Measurements from ENCODE around the gene CAMKMT.

The CAMKMT gene

GRCh38 chr2:44772131-44772530 lies 410.4 kb downstream of the CAMKMT start:
- no peak for DNase-seq (ENCODE audit: low read depth)

GRCh38 chr2:44772669-44773378 lies 411.1 kb downstream of the CAMKMT start:
- no peak for DNase-seq (ENCODE audit: low read depth)

GRCh38 chr2:44774826-44775492 lies 413.2 kb downstream of the CAMKMT start:
- DNase-seq (ENCODE audit: low read depth): no peak

DNA sequence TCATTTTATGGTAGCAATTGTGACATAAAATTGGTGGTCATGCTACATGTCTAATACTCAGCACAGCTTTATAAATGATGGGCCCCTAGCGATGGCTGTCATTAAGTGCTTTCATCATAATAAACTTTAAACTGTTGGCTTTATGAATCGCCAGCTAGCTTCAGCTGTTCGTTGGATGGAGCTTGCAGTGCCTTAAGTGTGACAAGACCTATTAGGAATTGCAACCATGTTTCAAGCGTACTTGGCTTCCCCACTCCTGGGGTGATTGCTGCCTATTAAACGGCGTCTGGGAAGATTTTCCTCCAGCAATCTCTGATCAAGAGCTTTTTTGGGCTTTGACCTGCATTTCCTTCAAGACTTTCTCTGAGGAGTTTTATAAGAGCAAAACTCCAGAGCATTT lies 415.3 kb downstream of the CAMKMT start:
- no peak for DNase-seq (ENCODE audit: low read depth)

GRCh38 chr2:44777537-44777936 lies 415.8 kb downstream of the CAMKMT start:
- no peak for DNase-seq (ENCODE audit: low read depth)

DNA sequence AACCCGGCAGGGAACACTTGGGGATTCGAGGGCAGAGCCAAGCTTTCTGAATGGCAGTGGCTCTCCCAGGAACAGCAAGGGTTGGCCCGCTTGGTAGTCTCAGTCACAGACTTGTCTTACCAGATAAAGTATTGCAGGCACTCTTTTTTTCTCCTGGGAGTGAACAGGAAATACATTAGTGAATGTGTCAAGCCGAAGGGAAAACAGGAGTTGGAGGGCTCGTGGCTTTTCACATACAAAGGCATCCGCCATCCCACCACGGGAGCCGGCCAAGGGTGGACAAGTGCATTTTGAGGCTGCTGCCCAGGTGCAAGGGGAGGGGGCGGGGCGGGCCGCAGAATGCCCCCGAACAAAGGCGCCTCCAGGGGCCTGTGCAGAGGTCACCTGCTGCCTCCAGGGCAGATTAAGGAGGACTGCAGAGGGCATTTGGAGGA lies 416.5 kb downstream of the CAMKMT start:
- DNase-seq (ENCODE audit: low read depth): no peak

GRCh38 chr2:44778671-44779476 lies 417.1 kb downstream of the CAMKMT start:
- no peak for DNase-seq (ENCODE audit: low read depth)

DNA sequence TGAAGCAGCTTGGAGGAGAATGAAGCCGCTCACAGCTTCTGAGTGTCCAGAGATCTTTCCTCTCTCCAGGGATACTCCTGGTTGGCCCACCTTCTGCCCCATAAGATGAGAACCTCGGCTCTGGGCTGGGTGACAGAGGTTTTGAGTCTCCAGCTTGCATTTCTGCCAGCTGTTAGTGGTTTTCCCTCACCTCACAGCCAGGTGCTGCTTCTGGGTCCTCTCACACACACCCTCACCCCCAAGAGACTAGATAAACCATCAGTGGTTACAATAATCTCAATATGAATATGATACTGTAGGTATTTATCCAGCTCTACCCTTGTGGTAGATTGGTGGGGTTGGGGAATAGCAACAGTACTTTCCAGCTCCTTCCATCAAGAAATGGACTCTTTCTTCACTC lies 418.0 kb downstream of the CAMKMT start:
- no peak for DNase-seq (ENCODE audit: low read depth)

- no peak for DNase-seq (ENCODE audit: low read depth)
Observed at GRCh38 chr2:44780406-44780805, 418.7 kb downstream of the CAMKMT start.

- no peak for DNase-seq (ENCODE audit: low read depth)
Observed at GRCh38 chr2:44785433-44785832, 423.7 kb downstream of the CAMKMT start.

- no peak for DNase-seq (ENCODE audit: low read depth)
Observed at GRCh38 chr2:44786045-44786816, 424.5 kb downstream of the CAMKMT start.

- no peak for DNase-seq (ENCODE audit: low read depth)
Observed at GRCh38 chr2:44786817-44787214, 425.1 kb downstream of the CAMKMT start.

- DNase-seq (ENCODE audit: low read depth): no peak
Observed at GRCh38 chr2:44787663-44788062, 425.9 kb downstream of the CAMKMT start.

DNA sequence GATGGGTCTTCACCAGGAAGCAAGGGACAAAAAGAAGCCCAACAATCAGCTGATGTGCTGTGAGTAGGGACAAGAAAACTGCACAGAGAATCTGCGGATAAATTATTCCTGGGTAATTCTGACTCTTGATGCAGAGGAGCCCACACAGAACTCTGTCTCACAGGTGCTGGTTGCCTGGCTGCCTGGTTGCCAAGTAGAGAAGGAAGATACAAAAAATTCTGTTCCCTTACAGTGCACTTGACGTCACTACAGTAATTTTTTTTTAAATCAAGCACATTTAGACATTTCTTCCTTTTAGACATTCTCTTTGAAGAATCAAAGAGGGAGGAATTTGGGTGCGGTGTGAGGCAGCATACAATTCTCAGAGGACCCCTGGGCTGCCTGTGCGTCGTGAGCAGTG lies 427.7 kb downstream of the CAMKMT start:
- DNase-seq (ENCODE audit: low read depth): no peak

GRCh38 chr2:44789971-44790721 lies 428.4 kb downstream of the CAMKMT start:
- DNase-seq (ENCODE audit: low read depth): no peak

DNA sequence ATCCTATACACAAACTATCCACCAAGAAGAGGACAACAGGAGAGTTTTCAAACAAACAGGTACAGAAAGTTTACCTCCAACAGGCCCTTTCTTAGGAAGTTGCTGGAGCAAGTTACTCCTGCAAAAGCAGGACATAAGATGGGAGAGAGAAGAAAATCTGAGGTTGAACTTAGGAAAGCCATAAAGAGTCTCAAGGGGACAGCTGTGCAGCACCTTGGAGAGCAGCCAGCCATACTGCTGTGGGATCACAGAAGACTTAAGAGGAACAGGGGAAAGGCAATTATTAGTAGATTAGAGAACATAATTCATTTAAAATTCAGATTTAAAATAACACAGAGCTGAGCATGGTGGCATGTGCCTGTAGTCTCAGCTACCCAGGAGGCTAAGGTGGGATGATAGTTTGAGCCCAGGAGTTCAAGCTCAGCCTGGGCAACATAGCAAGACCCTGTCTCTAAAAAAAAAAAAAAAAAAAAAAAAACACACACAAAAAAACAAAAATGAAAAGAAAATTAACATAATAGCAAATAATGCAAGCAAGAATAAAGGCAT lies 431.6 kb downstream of the CAMKMT start:
- DNase-seq (ENCODE audit: low read depth): no peak

GRCh38 chr2:44796771-44797170 lies 435.0 kb downstream of the CAMKMT start:
- DNase-seq (ENCODE audit: low read depth): no peak

GRCh38 chr2:44798139-44798659 lies 436.5 kb downstream of the CAMKMT start:
- DNase-seq (ENCODE audit: low read depth): no peak

DNA sequence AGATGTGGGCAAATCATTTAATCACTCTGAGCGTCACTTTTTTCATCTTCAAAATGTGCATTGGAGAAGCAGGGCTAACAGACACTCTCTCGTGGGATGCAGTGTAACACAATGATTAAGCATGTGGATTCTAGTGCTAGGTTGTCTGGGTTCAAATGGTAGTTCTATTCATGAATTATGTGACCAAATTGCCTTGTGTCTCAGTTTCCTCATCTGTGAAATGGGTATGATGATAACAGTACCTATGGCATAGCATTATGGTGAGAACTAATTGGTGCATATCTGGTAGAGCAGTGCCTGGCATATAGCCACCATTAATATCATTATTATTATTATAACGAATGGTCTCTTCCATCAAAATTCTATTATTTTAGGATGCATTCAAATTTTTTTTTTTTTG lies 437.4 kb downstream of the CAMKMT start:
- DNase-seq (ENCODE audit: low read depth): no peak

DNA sequence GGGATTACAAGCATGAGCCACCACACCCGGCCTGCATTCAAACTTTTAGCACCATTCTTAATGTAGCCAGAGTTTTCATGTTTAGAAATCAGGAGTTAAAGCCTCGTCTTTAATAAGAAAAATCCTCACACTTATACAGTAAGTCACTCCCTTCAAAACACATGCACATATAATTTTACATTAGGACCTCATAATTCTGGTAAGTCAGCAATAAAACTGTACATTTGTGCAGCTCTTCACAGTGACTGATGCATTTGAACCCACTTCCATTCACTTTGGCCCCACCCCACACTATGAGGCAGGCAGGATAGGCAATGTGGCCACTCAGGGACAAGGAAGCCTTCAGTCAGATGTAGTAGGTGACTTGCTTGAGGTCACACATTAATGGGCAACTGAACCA lies 438.0 kb downstream of the CAMKMT start:
- no peak for DNase-seq (ENCODE audit: low read depth)

DNA sequence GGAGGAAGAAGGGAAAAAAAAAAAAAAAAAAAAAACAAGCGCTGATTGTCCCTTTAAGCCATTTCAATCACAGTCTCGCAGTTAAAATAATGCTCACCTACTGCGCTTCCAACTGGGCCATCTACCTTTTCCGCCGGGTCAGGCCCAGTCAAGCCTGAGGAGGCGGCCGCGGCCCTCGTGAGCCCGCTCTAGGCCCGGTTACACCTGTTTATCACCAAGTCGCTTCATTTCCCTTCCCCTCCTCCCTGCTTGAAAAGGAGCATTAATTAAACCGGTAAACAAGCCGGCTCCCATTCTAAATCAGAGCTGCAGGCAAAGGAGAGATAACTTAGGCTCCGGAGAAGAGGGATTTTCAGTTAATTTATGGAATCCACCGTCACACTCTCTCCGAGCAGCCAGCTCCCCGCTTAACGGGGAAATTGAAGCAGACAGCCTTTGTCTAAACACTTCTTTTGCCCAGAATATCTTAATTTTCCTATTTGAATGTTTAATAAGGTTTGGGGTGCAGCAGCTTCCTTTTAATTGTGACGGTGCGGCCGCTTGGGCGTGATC lies 439.6 kb downstream of the CAMKMT start:
- DNase-seq (ENCODE audit: low read depth): no peak

Measured in activated T-cell treated with anti-CD3 and anti-CD28 coated beads for 24 hours (primary cell).